GM12892 (cell line): Measurements from ENCODE around the gene RNASE4.

Experiments used
- DNase-seq: peaks from one replicate; pipeline ENCODE4 v3.0.0; 2011; ENCODE audit not compliant: insufficient read length
- FAIRE-seq: peaks from 2 replicates; lab custom pipeline; 2011; peaks lifted over from hg19 to GRCh38; lab: Jason Lieb, UNC
- POLR2A ChIP-seq: IDR thresholded peaks from 2 replicates; pipeline ENCODE4 v1.6.1; 2011; ENCODE audit warnings: low read depth, low read length, control low read depth
- POLR2AphosphoS5 ChIP-seq: IDR thresholded peaks from 2 replicates; pipeline ENCODE4 v1.6.1; 2011; ENCODE audit warnings: low read depth, low read length, control low read depth
- TAF1 ChIP-seq: IDR thresholded peaks from 2 replicates; pipeline ENCODE4 v1.6.1; 2011; ENCODE audit warnings: low read depth, mild to moderate bottlenecking, control low read depth, low read length, borderline replicate concordance

RNASE4 gene

GRCh38 chr14:20680843-20681347, 3.5 kb upstream of the RNASE4 start:
- TF ChIP-seq POLR2A (no peak), TAF1 (no peak), POLR2AphosphoS5 (no peak; the same call in 1 of the 2 replicates)
- DNase-seq, result peak; percentile 40
- FAIRE-seq, result peak; percentile 87

GRCh38 chr14:20681348-20682126, 2.8 kb upstream of the RNASE4 start:
- no peak for DNase-seq
- no peak for TF ChIP-seq POLR2A
- TF ChIP-seq TAF1, result no peak
- TF ChIP-seq POLR2AphosphoS5, result no peak; the same call in 1 of the 2 replicates
- FAIRE-seq, result peak; percentile 77

GRCh38 chr14:20682127-20682434, 2.3 kb upstream of the RNASE4 start:
- DNase-seq, result no peak
- TF ChIP-seq POLR2AphosphoS5 (no peak), TAF1 (no peak), POLR2A (no peak)
- FAIRE-seq, result no peak

- DNase-seq (peak; percentile 58), FAIRE-seq (peak; percentile 80)
- TF ChIP-seq POLR2A, result peak; percentile 87
- TF ChIP-seq POLR2AphosphoS5, result peak; percentile 86
- TF ChIP-seq TAF1, result peak; percentile 28; the same call in 1 of the 2 replicates
Observed at GRCh38 chr14:20682435-20683124, 1.8 kb upstream of the RNASE4 start.

GRCh38 chr14:20683125-20683890, 1.1 kb upstream of the RNASE4 start:
- peak; percentile 92 for FAIRE-seq
- no peak for DNase-seq
- TF ChIP-seq TAF1 (no peak), POLR2A (no peak), POLR2AphosphoS5 (no peak)

GRCh38 chr14:20684662-20685456, 499 bp downstream of the RNASE4 start:
- TF ChIP-seq TAF1 (no peak), POLR2A (no peak), POLR2AphosphoS5 (no peak)
- FAIRE-seq (no peak), DNase-seq (no peak)

GRCh38 chr14:20686386-20687143, 2.2 kb downstream of the RNASE4 start:
- FAIRE-seq (no peak), DNase-seq (no peak)
- TF ChIP-seq TAF1 (no peak), POLR2A (no peak), POLR2AphosphoS5 (no peak)

GRCh38 chr14:20687362-20688166, 3.2 kb downstream of the RNASE4 start:
- DNase-seq (no peak), FAIRE-seq (no peak)
- TF ChIP-seq TAF1, result no peak
- TF ChIP-seq POLR2AphosphoS5, result no peak
- no peak for TF ChIP-seq POLR2A

- no peak for DNase-seq
- TF ChIP-seq POLR2AphosphoS5 (no peak), POLR2A (no peak), TAF1 (no peak)
- no peak for FAIRE-seq
Observed at GRCh38 chr14:20688167-20688839, 3.9 kb downstream of the RNASE4 start, which contains the start of gene ANG. ANG (plus strand) TSS chr14:20688764; CDS start chr14:20693565, 4,801 bp downstream.
